Peyer's patch (tissue), 4 donors: Measurements from ENCODE around the gene CD48. TPM values are rescaled to one million over a fixed set of nuclear protein-coding genes. Genes with fewer than 3 reads are reported as not detected.

Experiments
- DNase-seq, 3 donors: peaks; one replicate each; pipeline ENCODE4 v3.0.0-alpha.2; 2017 to 2019
- H3K27ac ChIP-seq, 4 donors: fragments of 200-600 bp; sonication (generic); one replicate each; pipeline ENCODE4 v1.5.1; 2016 to 2019
- H3K27me3 ChIP-seq, 2 donors: fragments of 200-600 bp; sonication (generic); one replicate each; pipeline ENCODE4 v1.5.1; 2019
- H3K36me3 ChIP-seq, 3 donors: fragments of 200-600 bp; sonication (generic); one replicate each; pipeline ENCODE4 v1.5.1; 2016 to 2019
- H3K4me1 ChIP-seq, 4 donors: fragments of 200-600 bp; sonication (generic); one replicate each; pipeline ENCODE4 v1.5.1; 2016 to 2019
- H3K4me3 ChIP-seq, 4 donors: fragments of 200-600 bp; sonication (generic); 1 replicate in 3 of 4; 2 replicates in 1 of 4; pipeline ENCODE4 v1.5.1; 2016 to 2019; ENCODE audit warnings: mild to moderate bottlenecking in 1 of 4
- H3K9me3 ChIP-seq, 4 donors: fragments of 200-600 bp; sonication (generic); one replicate each; pipeline ENCODE4 v1.5.1; 2016 to 2019; ENCODE audit warnings: mild to moderate bottlenecking in 1 of 4
- CTCF ChIP-seq, 6 experiments: fragments of 450-650 bp in 4 of 6; fragments of 200-600 bp in 2 of 6; sonication (generic) in 1 of 6; IDR thresholded peaks; one replicate each; pipeline ENCODE4 v1.5.1; 2017 to 2019; ENCODE audit warnings: antibody characterized with exemption in 6 of 6, mild to moderate bottlenecking in 3 of 6, moderate library complexity in 1 of 6
- POLR2A ChIP-seq, 2 donors: fragments of 450-650 bp; IDR thresholded peaks; one replicate each; pipeline ENCODE4 v1.5.1; 2017; ENCODE audit warnings: antibody characterized with exemption in 2 of 2, mild to moderate bottlenecking in 2 of 2, moderate library complexity in 2 of 2
- total RNA-seq, 4 donors: library from RNA; depleted of rRNA; stranded (reverse); fragments of >200 nt; gene quantifications; one replicate each; pipeline ENCODE4 v1.1.0, GENCODE V29; 2016

The CD48 gene
- total RNA-seq, 4 donors from 2014 or later = 1.4 to 84.2 (median 9.9) TPM

- H3K9me3 ChIP-seq = peaks cover 0 to 3% (median 0%) of the 10 kb centered on the region in 4 donors
- peak overlapping the region in 1 of 4 donors; percentile 6 for H3K4me3 ChIP-seq
- H3K27me3 ChIP-seq = no peaks in the 10 kb centered on the region
- DNase-seq = no peak
- H3K4me1 ChIP-seq = peaks cover 0 to 4% (median 0%) of the 10 kb centered on the region in 4 donors
- H3K27ac ChIP-seq = peak overlapping the region; percentile 11 to 68 (median 11)
- no peaks in the 10 kb centered on the region for H3K36me3 ChIP-seq
- TF ChIP-seq POLR2A (IDR thresholded peaks at IDR 0.05) (no peak), CTCF (IDR thresholded peaks at IDR 0.05) (no peak)
These were observed 30.2 kb upstream of the CD48 start for GRCh38 chr1:160741612-160742348.

GRCh38 chr1:160741092-160741501, 29.5 kb upstream of the CD48 start:
- peak overlapping the region in 2 of 4 donors; percentile 3 to 19 for H3K4me3 ChIP-seq
- H3K27ac ChIP-seq = peak overlapping the region in 3 of 4 donors; percentile 6 to 26 (median 25)
- H3K4me1 ChIP-seq = peaks cover 0 to 4% (median 0%) of the 10 kb centered on the region in 4 donors
- TF ChIP-seq CTCF (IDR thresholded peaks at IDR 0.05) (no peak), POLR2A (IDR thresholded peaks at IDR 0.05) (no peak)
- H3K9me3 ChIP-seq = peaks cover 0 to 3% (median 0%) of the 10 kb centered on the region in 4 donors
- no peaks in the 10 kb centered on the region for H3K27me3 ChIP-seq
- DNase-seq = no peak
- H3K36me3 ChIP-seq = no peaks in the 10 kb centered on the region

GRCh38 chr1:160740133-160740688, 28.6 kb upstream of the CD48 start:
- H3K36me3 ChIP-seq = no peaks in the 10 kb centered on the region
- no peak for TF ChIP-seq CTCF (IDR thresholded peaks at IDR 0.05)
- no peak for TF ChIP-seq POLR2A (IDR thresholded peaks at IDR 0.05)
- peaks cover 0 to 2% (median 0%) of the 10 kb centered on the region in 4 donors for H3K4me1 ChIP-seq
- no peak for DNase-seq
- H3K9me3 ChIP-seq = peaks cover 0 to 3% (median 0%) of the 10 kb centered on the region in 4 donors
- peak overlapping the region; percentile 41 to 59 (median 50) for H3K27ac ChIP-seq
- H3K27me3 ChIP-seq = no peaks in the 10 kb centered on the region
- peak overlapping the region in 1 of 4 donors; percentile 31 for H3K4me3 ChIP-seq

- TF ChIP-seq CTCF (IDR thresholded peaks at IDR 0.05) (no peak), POLR2A (IDR thresholded peaks at IDR 0.05) (peak in 1 of 2 donors; percentile 23)
- Histone ChIP-seq H3K27me3 (no peaks in the 10 kb centered on the region), H3K4me3 (peak within 1 kb of the TSS in 3 of 4 donors; percentile 6 to 31 (median 21)), H3K27ac (peak within 1 kb of the TSS; percentile 41 to 59 (median 50)), H3K4me1 (no peaks in the 10 kb centered on the region), H3K9me3 (peaks cover 0 to 3% (median 0%) of the 10 kb centered on the region in 4 donors), H3K36me3 (no peaks in the 10 kb centered on the region)
- peak in 2 of 3 donors; percentile 67 to 70 for DNase-seq
These were observed 27.5 kb upstream of the CD48 start, which contains the start of gene SLAMF7 for GRCh38 chr1:160739098-160739511. SLAMF7 (plus strand) TSS chr1:160739247; CDS start chr1:160739302, 55 bp downstream.

- Histone ChIP-seq H3K36me3 (no peaks in the 10 kb centered on the region), H3K27ac (no peak overlapping the region), H3K4me1 (no peaks in the 10 kb centered on the region), H3K4me3 (no peak overlapping the region), H3K27me3 (no peaks in the 10 kb centered on the region), H3K9me3 (peaks cover 0 to 3% (median 0%) of the 10 kb centered on the region in 4 donors)
- no peak for TF ChIP-seq CTCF (IDR thresholded peaks at IDR 0.05)
- no peak for TF ChIP-seq POLR2A (IDR thresholded peaks at IDR 0.05)
- no peak for DNase-seq
These were observed 26.6 kb upstream of the CD48 start for GRCh38 chr1:160738271-160738670.
